Psoas muscle (tissue), 8 donors: ENCODE measurements around the gene SLC28A3. TPM values are rescaled to one million over a fixed set of nuclear protein-coding genes. Genes with fewer than 3 reads are reported as not detected.

ENCODE experiments used
- ATAC-seq, 4 donors: fragments of 200-7000 bp; cut with Tn5 transposase; one replicate each; pipeline ENCODE4 v1.9.1; 2020; ENCODE audit warnings: moderate library complexity in 3 of 4, mild to moderate bottlenecking in 2 of 4
- DNase-seq, 2 donors: peaks; one replicate each; pipeline ENCODE4 v3.0.0-alpha.2; 2020
- H3K27ac ChIP-seq: fragments of 200-600 bp; one replicate; pipeline ENCODE4 v1.8.0; 2022
- H3K27me3 ChIP-seq, 3 donors: fragments of 200-600 bp in 1 of 3; one replicate each; pipeline versions ENCODE4 v1.6.1 to v1.8.0; 2013 to 2022; ENCODE audit warnings: low read length in 2 of 3, mild to moderate bottlenecking in 2 of 3, moderate library complexity in 1 of 3; ENCODE audit not compliant: insufficient read depth in 3 of 3
- H3K36me3 ChIP-seq, 2 donors: fragments of 200-600 bp in 1 of 2; one replicate each; pipeline versions ENCODE4 v1.6.1 to v1.8.0; 2013 to 2022; ENCODE audit warnings: low read depth in 1 of 2, mild to moderate bottlenecking in 1 of 2, moderate library complexity in 1 of 2; ENCODE audit not compliant: insufficient read depth in 1 of 2
- H3K4me1 ChIP-seq: fragments of 200-600 bp; one replicate; pipeline ENCODE4 v1.8.0; 2022
- H3K4me3 ChIP-seq: fragments of 200-600 bp; one replicate; pipeline ENCODE4 v1.8.0; 2022; ENCODE audit warnings: mild to moderate bottlenecking
- H3K9me3 ChIP-seq: fragments of 200-600 bp; one replicate; pipeline ENCODE4 v1.8.0; 2022
- whole genome bisulfite sequencing, 3 donors: extraction: QIAGEN DNeasy Blood & Tissue Kit; methylation state at CpG; one replicate each; pipeline versions ENCODE4 v1.1.6 to v1.1.7; 2013; 5-methylcytosine and 5-hydroxymethylcytosine counted together
- intact Hi-C, 2 donors: fragments of 100-400 bp; cut with DNase I; formaldehyde crosslinking; loops; one replicate each; pipeline versions ENCODE4 v1.11.0 to v1.14.2; 2022
- polyA plus RNA-seq, 3 donors: library from polyadenylated mRNA; stranded (reverse); fragments of 200-250 nt; gene quantifications; one replicate each; pipeline ENCODE4 v1.2.3, GENCODE V29; 2013
- total RNA-seq, 4 donors: library from RNA; stranded (reverse); fragmentation: NEBNext Ultra II Directional in 2 of 4; extraction: Animal tissue kit (Norgen Biotek cat#: 25700) in 2 of 4; gene quantifications; one replicate each; pipeline versions ENCODE4 v1.2.1 to v1.2.4, GENCODE V29; 2021 to 2023
- TF ChIP-seq, protein P1 (sequence below): fragments of 200-600 bp; IDR thresholded peaks from one replicate; pipeline ENCODE4 v1.8.0; 2022; ENCODE audit warnings: antibody characterized with exemption
- donor health status: healthy with polysubstance abuse.
- donor health status: DM: no; HTN: no; CAD: no; lungs with moderate emphysema.
- donor health status: Bipolar disorder and iron deficiency.
- donor health status: healthy.
- donor health status: DM: yes; HTN: yes; CAD: no.
- donor health status: DM: no; HTN: no; CAD: no.
- donor health status: DM: no; HTN: no; CAD: no.
- donor health status: DM: yes; HTN: yes; CAD: no.

Gene SLC28A3
- total and polyA plus RNA-seq, 7 donors: not detected

DNA sequence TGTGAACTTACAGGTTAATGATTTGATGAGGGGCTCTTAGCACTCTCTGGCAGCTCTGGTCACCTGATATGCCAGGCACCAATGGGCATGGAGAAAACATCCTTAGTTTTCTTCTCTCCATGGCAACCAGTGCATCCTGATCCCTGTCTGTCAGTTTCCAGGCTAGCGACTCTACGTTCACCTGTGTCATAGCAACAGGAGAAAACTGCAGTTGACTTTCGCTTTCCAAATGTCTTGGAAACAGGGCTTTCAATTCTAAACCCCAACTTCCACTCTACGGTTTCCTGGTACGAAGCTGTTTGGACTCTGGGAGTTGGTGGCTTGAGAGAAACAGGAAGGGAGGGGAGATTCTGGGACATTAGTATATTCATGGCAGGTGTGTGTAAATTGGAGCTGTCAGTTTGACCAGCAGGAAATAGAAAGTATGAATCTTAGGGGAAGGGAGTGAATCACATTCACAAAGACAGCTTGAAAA, 74.4 kb downstream of the SLC28A3 start:
- ATAC-seq: no peak
- no peaks in the 10 kb centered on the region for H3K4me1 ChIP-seq
- TF ChIP-seq, protein P1, sequence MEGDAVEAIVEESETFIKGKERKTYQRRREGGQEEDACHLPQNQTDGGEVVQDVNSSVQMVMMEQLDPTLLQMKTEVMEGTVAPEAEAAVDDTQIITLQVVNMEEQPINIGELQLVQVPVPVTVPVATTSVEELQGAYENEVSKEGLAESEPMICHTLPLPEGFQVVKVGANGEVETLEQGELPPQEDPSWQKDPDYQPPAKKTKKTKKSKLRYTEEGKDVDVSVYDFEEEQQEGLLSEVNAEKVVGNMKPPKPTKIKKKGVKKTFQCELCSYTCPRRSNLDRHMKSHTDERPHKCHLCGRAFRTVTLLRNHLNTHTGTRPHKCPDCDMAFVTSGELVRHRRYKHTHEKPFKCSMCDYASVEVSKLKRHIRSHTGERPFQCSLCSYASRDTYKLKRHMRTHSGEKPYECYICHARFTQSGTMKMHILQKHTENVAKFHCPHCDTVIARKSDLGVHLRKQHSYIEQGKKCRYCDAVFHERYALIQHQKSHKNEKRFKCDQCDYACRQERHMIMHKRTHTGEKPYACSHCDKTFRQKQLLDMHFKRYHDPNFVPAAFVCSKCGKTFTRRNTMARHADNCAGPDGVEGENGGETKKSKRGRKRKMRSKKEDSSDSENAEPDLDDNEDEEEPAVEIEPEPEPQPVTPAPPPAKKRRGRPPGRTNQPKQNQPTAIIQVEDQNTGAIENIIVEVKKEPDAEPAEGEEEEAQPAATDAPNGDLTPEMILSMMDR: no peak

DNA sequence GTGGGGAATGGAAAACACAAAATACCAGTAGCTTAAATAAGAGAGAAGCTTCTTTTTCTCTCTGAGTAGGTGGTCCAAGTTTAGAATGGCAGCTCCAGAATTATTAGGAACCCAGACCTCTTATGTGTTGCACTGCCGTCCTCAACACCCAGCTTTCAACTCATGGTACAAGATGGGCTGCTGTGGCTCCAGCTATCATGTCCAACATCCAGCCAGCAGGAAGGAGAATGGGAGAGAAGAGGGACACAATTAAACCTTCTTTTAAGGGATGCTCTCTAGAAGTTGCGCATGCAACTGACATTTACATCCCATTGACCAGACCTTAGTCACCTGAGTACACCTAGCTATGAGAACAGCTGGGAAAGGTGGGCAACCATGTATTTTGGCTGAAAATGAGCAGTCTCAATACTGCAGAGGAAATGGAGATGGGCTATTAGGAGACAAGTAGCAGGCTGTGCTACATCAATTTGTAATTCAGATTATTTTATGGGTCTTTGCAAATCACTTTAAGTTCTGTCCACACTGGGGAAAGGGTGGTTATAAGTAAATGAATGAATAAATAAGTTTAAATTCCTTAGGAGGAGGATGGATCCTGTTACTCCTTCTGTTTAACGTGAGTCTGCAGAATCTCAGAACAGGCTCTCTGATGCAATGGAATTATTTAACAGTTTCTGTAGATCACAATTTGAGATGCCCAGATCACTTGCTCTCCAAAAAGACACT, 76.1 kb downstream of the SLC28A3 start:
- intact Hi-C loops: loop anchor here in 1 of 2 donors (5.0 kb wide), 2 partner anchors 48 to 92 kb away; no protein-coding TSS in a partner anchor
- no peak overlapping the region for H3K27ac ChIP-seq
- H3K4me1 ChIP-seq: no peaks in the 10 kb centered on the region
- no peak for DNase-seq
- no peak for ATAC-seq
- H3K27me3 ChIP-seq: peaks cover 0 to 2% (median 0%) of the 10 kb centered on the region in 3 donors
- H3K4me3 ChIP-seq: no peak overlapping the region
- WGBS, 3 donors: 62 to 81% (median 64%) methylated on average over 3 of the region's 3 CpGs
- TF ChIP-seq, protein P1: no peak
- no peaks in the 10 kb centered on the region for H3K36me3 ChIP-seq
- no peaks in the 10 kb centered on the region for H3K9me3 ChIP-seq

More for the DNA sequence above, 74.4 kb downstream of the SLC28A3 start:
- DNase-seq: no peak
- H3K9me3 ChIP-seq: no peaks in the 10 kb centered on the region
- WGBS, 3 donors: 52 to 60% (median 59%) methylated on average over 5 of the region's 5 CpGs
- H3K27me3 ChIP-seq: peaks cover 0 to 2% (median 2%) of the 10 kb centered on the region in 3 donors
- intact Hi-C loops: no loop called here
- no peak overlapping the region for H3K4me3 ChIP-seq
- H3K27ac ChIP-seq: no peak overlapping the region
- no peaks in the 10 kb centered on the region for H3K36me3 ChIP-seq

- ATAC-seq (peak; percentile 97 to 100 (median 98)), DNase-seq (peak; percentile 81 to 91)
- no peaks in the 10 kb centered on the region for H3K9me3 ChIP-seq
- H3K27me3 ChIP-seq: peaks cover 0 to 2% (median 0%) of the 10 kb centered on the region in 3 donors
- H3K4me1 ChIP-seq: no peaks in the 10 kb centered on the region
- TF ChIP-seq, protein P1: peak; percentile 97
- H3K36me3 ChIP-seq: no peaks in the 10 kb centered on the region
- H3K4me3 ChIP-seq: peak overlapping the region; percentile 22
- H3K27ac ChIP-seq: no peak overlapping the region
- intact Hi-C loops: loop anchor here (2.0 to 5.0 kb wide), 4 partner anchors 51 to 324 kb away; no protein-coding TSS in a partner anchor
- WGBS, 3 donors: 31 to 33% (median 31%) methylated on average over 13 of the region's 13 CpGs
Observed at GRCh38 chr9:84261070-84261746, 79.3 kb downstream of the SLC28A3 start.

- H3K4me3 ChIP-seq: no peak overlapping the region
- DNase-seq: no peak
- H3K27ac ChIP-seq: no peak overlapping the region
- no peaks in the 10 kb centered on the region for H3K4me1 ChIP-seq
- peak in 1 of 4 donors; percentile 39 for ATAC-seq
- no peaks in the 10 kb centered on the region for H3K9me3 ChIP-seq
- H3K36me3 ChIP-seq: no peaks in the 10 kb centered on the region
- 30 to 67% (median 51%) methylated on average over 9 of the region's 9 CpGs for WGBS, 3 donors
- TF ChIP-seq, protein P1: no peak
- no peaks in the 10 kb centered on the region for H3K27me3 ChIP-seq
- intact Hi-C loops: no loop called here
Observed at GRCh38 chr9:84258371-84258770, 82.2 kb downstream of the SLC28A3 start.
